HepG2 (cell line): ENCODE data around the gene DMKN. TPM values are rescaled to one million over a fixed set of nuclear protein-coding genes. Genes with fewer than 3 reads are reported as not detected.
A peak's percentile ranks its signal among the peaks of the same experiment; 100 is the strongest.

Experiments used
- ERF ChIP-seq: IDR thresholded peaks from 2 replicates; pipeline ENCODE4 v1.6.1; 2018; ENCODE audit warnings: missing biosample characterization, missing genetic modification reagents
- FLYWCH1 ChIP-seq: sonication (generic); formaldehyde crosslinking; IDR thresholded peaks from 2 replicates; pipeline ENCODE4 v1.8.1; 2023; ENCODE audit warnings: mild to moderate bottlenecking, missing genetic modification reagents
- GRHL1 ChIP-seq: sonication (generic); formaldehyde crosslinking; conservative IDR thresholded peaks from 2 replicates; pipeline ENCODE4 v1.8.0; 2022; ENCODE audit warnings: missing genetic modification reagents
- HCFC1 ChIP-seq: fragments of 150-350 bp; IDR thresholded peaks from 2 replicates; pipeline ENCODE4 v1.6.1; 2014; ENCODE audit warnings: low read depth, low read length
- IKZF5 ChIP-seq: IDR thresholded peaks from 2 replicates; pipeline ENCODE4 v1.6.1; 2018; ENCODE audit warnings: missing genetic modification reagents, mild to moderate bottlenecking, missing compliant biosample characterization
- LCORL ChIP-seq, 2 experiments: fragments of 450-650 bp in 1 of 2; sonication (generic) in 1 of 2; formaldehyde crosslinking in 1 of 2; IDR thresholded peaks; 2 replicates each; pipeline versions ENCODE4 v1.5.0 to v1.6.1; 2017 to 2020; ENCODE audit warnings: antibody characterized with exemption in 1 of 2, missing genetic modification reagents in 1 of 2
- MEIS2 ChIP-seq: sonication (generic); formaldehyde crosslinking; IDR thresholded peaks from 2 replicates; pipeline ENCODE4 v1.9.0; 2021; ENCODE audit warnings: mild to moderate bottlenecking, missing genetic modification reagents
- MIER3 ChIP-seq: IDR thresholded peaks from 2 replicates; pipeline ENCODE4 v1.6.1; 2016; ENCODE audit warnings: missing compliant biosample characterization, borderline replicate concordance
- NFE2 ChIP-seq: sonication (generic); formaldehyde crosslinking; IDR thresholded peaks from 2 replicates; pipeline ENCODE4 v1.4.0; 2020; ENCODE audit warnings: missing genetic modification reagents
- POLR2AphosphoS5 ChIP-seq: IDR thresholded peaks from 2 replicates; pipeline ENCODE4 v1.6.1; 2012; ENCODE audit warnings: low read depth, low read length
- SALL1 ChIP-seq: sonication (generic); formaldehyde crosslinking; IDR thresholded peaks from 2 replicates; pipeline ENCODE4 v1.8.0; 2022; ENCODE audit warnings: mild to moderate bottlenecking, missing genetic modification reagents
- XBP1 ChIP-seq: sonication (generic); formaldehyde crosslinking; IDR thresholded peaks from 2 replicates; pipeline ENCODE4 v1.5.0; 2020; ENCODE audit warnings: missing genetic modification reagents
- ZBTB39 ChIP-seq: sonication (generic); formaldehyde crosslinking; IDR thresholded peaks from 2 replicates; pipeline ENCODE4 v1.5.0; 2020; ENCODE audit warnings: missing genetic modification reagents
- ZMYM4 ChIP-seq: sonication (generic); formaldehyde crosslinking; IDR thresholded peaks from 2 replicates; pipeline ENCODE4 v1.8.1; 2023; ENCODE audit warnings: mild to moderate bottlenecking, missing genetic modification reagents
- ZNF205 ChIP-seq: IDR thresholded peaks from 2 replicates; pipeline ENCODE4 v1.6.1; 2018; ENCODE audit warnings: missing biosample characterization, missing genetic modification reagents
- ZNF280B ChIP-seq: sonication (generic); formaldehyde crosslinking; IDR thresholded peaks from 2 replicates; pipeline ENCODE4 v1.5.0; 2020; ENCODE audit warnings: missing genetic modification reagents, mild to moderate bottlenecking, borderline replicate concordance
- ZNF558 ChIP-seq: sonication (generic); formaldehyde crosslinking; IDR thresholded peaks from 2 replicates; pipeline ENCODE4 v1.9.0; 2022; ENCODE audit warnings: mild to moderate bottlenecking, missing genetic modification reagents, borderline replicate concordance
- ZNF580 ChIP-seq: IDR thresholded peaks from 2 replicates; pipeline ENCODE4 v1.6.1; 2016; ENCODE audit warnings: low read depth, borderline replicate concordance
- ZNF652 ChIP-seq: IDR thresholded peaks from 2 replicates; pipeline ENCODE4 v1.6.1; 2016; ENCODE audit warnings: low read depth, borderline replicate concordance
- ZNF782 ChIP-seq: sonication (generic); formaldehyde crosslinking; IDR thresholded peaks from 2 replicates; pipeline ENCODE4 v1.4.0; 2020; ENCODE audit warnings: missing genetic modification reagents, mild to moderate bottlenecking, borderline replicate concordance
- ZSCAN31 ChIP-seq: sonication (generic); formaldehyde crosslinking; IDR thresholded peaks from 2 replicates; pipeline ENCODE4 v1.5.0; 2020; ENCODE audit warnings: low read depth, mild to moderate bottlenecking, missing genetic modification reagents
- polyA plus RNA-seq, 8 experiments: library from polyadenylated mRNA; depleted of rRNA in 3 of 8; stranded (reverse) in 7 of 8; unstranded in 1 of 8; fragments of >200 nt; fragmentation: Illumina TruSeq in 4 of 8; extraction: Trizol in 4 of 8; gene quantifications; 2 replicates each; pipeline versions ENCODE4 v1.2.1 to v1.2.3, GENCODE V29; 2011 to 2016; ENCODE audit warnings: low read depth in 4 of 8, missing spikeins in 1 of 8, mixed read lengths in 1 of 8; ENCODE audit not compliant: insufficient read depth in 1 of 8
- total RNA-seq, 5 experiments: library from RNA; depleted of rRNA; stranded (reverse); fragments of >200 nt; fragmentation: Illumina TruSeq; extraction: Trizol; gene quantifications; 2 replicates each; pipeline ENCODE4 v1.2.3, GENCODE V29; 2016; ENCODE audit warnings: low read depth in 1 of 5

DMKN gene
- total and polyA plus RNA-seq, 2 of the 13 experiments (the other 11 are each of a cell fraction or from before 2014, with no cell fraction given) = 50.8 to 57.1 TPM

GRCh38 chr19:35545001-35545854, 31.8 kb upstream of the DMKN start, which contains the start of gene TMEM147 (continued):
- TF ChIP-seq ZNF280B (CRISPR knock-in tag) (no peak), ZBTB39 (CRISPR knock-in tag) (no peak), FLYWCH1 (peak; percentile 59; the same call in 1 of the 2 replicates), ZNF652 (no peak), ZNF558 (CRISPR knock-in tag) (no peak), XBP1 (no peak), NFE2 (CRISPR knock-in tag) (no peak), ZSCAN31 (peak; percentile 81; the same call in 1 of the 2 replicates), ERF (CRISPR knock-in tag) (peak; percentile 64), ZNF782 (CRISPR knock-in tag) (peak; percentile 7; the same call in 1 of the 2 replicates), LCORL (IDR thresholded peaks at IDR 0.05) (no peak), LCORL (CRISPR knock-in tag; IDR thresholded peaks at IDR 0.05) (peak; percentile 71), POLR2AphosphoS5 (peak; percentile 77), GRHL1 (CRISPR knock-in tag) (no peak), MIER3 (CRISPR knock-in tag) (peak; percentile 64; the same call in 1 of the 2 replicates), SALL1 (CRISPR knock-in tag) (peak; percentile 43; the same call in 1 of the 2 replicates), ZNF205 (CRISPR knock-in tag) (peak; percentile 11; the same call in 1 of the 2 replicates), ZNF580 (CRISPR knock-in tag) (no peak; the same call in 1 of the 2 replicates), HCFC1 (peak; percentile 90), MEIS2 (CRISPR knock-in tag) (peak; percentile 74; the same call in 1 of the 2 replicates), IKZF5 (peak; percentile 62), ZMYM4 (CRISPR knock-in tag) (peak; percentile 92)
